ENCODE results near the gene HCRTR1. TPM values are rescaled to one million over a fixed set of nuclear protein-coding genes. Genes with fewer than 3 reads are reported as not detected.
A peak's percentile ranks its signal among the peaks of the same experiment; 100 is the strongest.

The HCRTR1 gene
- total RNA-seq, 1 experiment from 2014 or later = 2.0 TPM

- in situ Hi-C loops (cut with HindIII; ENCODE audit: low sequenced_read_pairs) = no loop called here
- peak; percentile 15 for DNase-seq (ENCODE audit: low spot score)
These were observed 26.6 kb downstream of the HCRTR1 start for GRCh38 chr1:31643976-31644559.

GRCh38 chr1:31644560-31645273, 27.2 kb downstream of the HCRTR1 start, which contains the start of gene PEF1:
TSS of gene PEF1 (minus strand) at chr1:31644876. CDS start at chr1:31644864, 12 bp downstream.
- DNase-seq (ENCODE audit: low spot score) = peak; percentile 100
- in situ Hi-C loops (cut with HindIII; ENCODE audit: low sequenced_read_pairs) = no loop called here

GRCh38 chr1:31645274-31645568, 27.7 kb downstream of the HCRTR1 start:
- in situ Hi-C loops (cut with HindIII; ENCODE audit: low sequenced_read_pairs) = no loop called here
- no peak for DNase-seq (ENCODE audit: low spot score)

- no peak for DNase-seq (ENCODE audit: low spot score)
- in situ Hi-C loops (cut with HindIII; ENCODE audit: low sequenced_read_pairs) = no loop called here
These were observed 28.9 kb downstream of the HCRTR1 start for GRCh38 chr1:31646259-31646960.

GRCh38 chr1:31647106-31647505, 29.6 kb downstream of the HCRTR1 start:
- in situ Hi-C loops (cut with HindIII; ENCODE audit: low sequenced_read_pairs) = no loop called here

GRCh38 chr1:31648190-31648589, 30.7 kb downstream of the HCRTR1 start:
- no peak for DNase-seq (ENCODE audit: low spot score)
- in situ Hi-C loops (cut with HindIII; ENCODE audit: low sequenced_read_pairs) = no loop called here

More at GRCh38 chr1:31647106-31647505, 29.6 kb downstream of the HCRTR1 start:
- no peak for DNase-seq (ENCODE audit: low spot score)

GRCh38 chr1:31648641-31649357, 31.3 kb downstream of the HCRTR1 start:
- no peak for DNase-seq (ENCODE audit: low spot score)
- in situ Hi-C loops (cut with HindIII; ENCODE audit: low sequenced_read_pairs) = no loop called here

- DNase-seq (ENCODE audit: low spot score) = no peak
- in situ Hi-C loops (cut with HindIII; ENCODE audit: low sequenced_read_pairs) = no loop called here
These were observed 32.9 kb downstream of the HCRTR1 start for GRCh38 chr1:31650161-31651088.

- in situ Hi-C loops (cut with HindIII; ENCODE audit: low sequenced_read_pairs) = no loop called here
- no peak for DNase-seq (ENCODE audit: low spot score)
These were observed 33.6 kb downstream of the HCRTR1 start for GRCh38 chr1:31651089-31651420.

GRCh38 chr1:31651766-31652165, 34.3 kb downstream of the HCRTR1 start:
- in situ Hi-C loops (cut with HindIII; ENCODE audit: low sequenced_read_pairs) = no loop called here
- DNase-seq (ENCODE audit: low spot score) = no peak

- DNase-seq (ENCODE audit: low spot score) = no peak
- in situ Hi-C loops (cut with HindIII; ENCODE audit: low sequenced_read_pairs) = no loop called here
These were observed 35.5 kb downstream of the HCRTR1 start for GRCh38 chr1:31652891-31653499.

GRCh38 chr1:31653717-31654473, 36.4 kb downstream of the HCRTR1 start:
- in situ Hi-C loops (cut with HindIII; ENCODE audit: low sequenced_read_pairs) = no loop called here
- DNase-seq (ENCODE audit: low spot score) = no peak

- in situ Hi-C loops (cut with HindIII; ENCODE audit: low sequenced_read_pairs) = no loop called here
These were observed 36.9 kb downstream of the HCRTR1 start for GRCh38 chr1:31654474-31654776.

GRCh38 chr1:31655104-31655503, 37.6 kb downstream of the HCRTR1 start:
- DNase-seq (ENCODE audit: low spot score) = no peak
- in situ Hi-C loops (cut with HindIII; ENCODE audit: low sequenced_read_pairs) = no loop called here

More at GRCh38 chr1:31654474-31654776, 36.9 kb downstream of the HCRTR1 start:
- no peak for DNase-seq (ENCODE audit: low spot score)

GRCh38 chr1:31655756-31656155, 38.3 kb downstream of the HCRTR1 start:
- in situ Hi-C loops (cut with HindIII; ENCODE audit: low sequenced_read_pairs) = no loop called here
- no peak for DNase-seq (ENCODE audit: low spot score)

- in situ Hi-C loops (cut with HindIII; ENCODE audit: low sequenced_read_pairs) = no loop called here
- DNase-seq (ENCODE audit: low spot score) = no peak
These were observed 39.7 kb downstream of the HCRTR1 start for GRCh38 chr1:31657020-31657804.

GRCh38 chr1:31657972-31658510, 40.6 kb downstream of the HCRTR1 start:
- no peak for DNase-seq (ENCODE audit: low spot score)
- in situ Hi-C loops (cut with HindIII; ENCODE audit: low sequenced_read_pairs) = no loop called here
